SK-N-SH (cell line): ENCODE data around the gene MEIS2. TPM values are rescaled to one million over a fixed set of nuclear protein-coding genes. Genes with fewer than 3 reads are reported as not detected.
A peak's percentile ranks its signal among the peaks of the same experiment; 100 is the strongest.

Source experiments
- CTCF ChIA-PET: fragments of 300-600, 350-600 bp; formaldehyde crosslinking; extraction: SDS; loops from one replicate; lab custom pipeline; 2021; lab: Yijun Ruan, JAX
- POLR2A ChIA-PET: fragments of 350-600 bp; sonication (Branson Sonifier 250); formaldehyde crosslinking; extraction: SDS; loops from one replicate; lab custom pipeline; 2020; ENCODE audit warnings: antibody characterized with exemption, inconsistent platforms; lab: Yijun Ruan, JAX
- DNase-seq: peaks from one replicate; pipeline ENCODE4 v3.0.0; 2012
- H2AFZ ChIP-seq: fragments of 200-600 bp; sonication (generic); 2 replicates; pipeline ENCODE4 v1.8.1; 2016; ENCODE audit warnings: antibody characterized with exemption, mild to moderate bottlenecking, low read depth
- H3F3A ChIP-seq: fragments of 200-600 bp; sonication (generic); replicated peaks from 2 replicates; pipeline ENCODE3; 2016; ENCODE audit warnings: antibody characterized with exemption, mild to moderate bottlenecking; ENCODE audit not compliant: insufficient read depth
- H3K27ac ChIP-seq, 2 experiments: fragments of 200-500 bp in 1 of 2; fragments of 200-600 bp in 1 of 2; sonication (Bioruptor generic) in 1 of 2; sonication (generic), shearing (Covaris generic) in 1 of 2; 2 replicates each; pipeline versions ENCODE4 v1.5.1 to v1.6.1; 2014 to 2016; ENCODE audit warnings: low read depth in 2 of 2, inconsistent platforms in 1 of 2, low read length in 1 of 2, mild to moderate bottlenecking in 1 of 2, mixed read lengths in 1 of 2
- H3K27me3 ChIP-seq: fragments of 200-600 bp; sonication (generic), shearing (Covaris generic); 2 replicates; pipeline ENCODE4 v1.6.1; 2016; ENCODE audit warnings: mixed run types; ENCODE audit not compliant: insufficient read depth
- H3K36me3 ChIP-seq, 2 experiments: fragments of 200-500 bp in 1 of 2; fragments of 200-600 bp in 1 of 2; sonication (Bioruptor generic) in 1 of 2; sonication (generic) in 1 of 2; replicated peaks in 1 of 2; 2 replicates each; pipeline versions ENCODE3 to v1.5.1; 2014 to 2016; ENCODE audit warnings: low read length in 1 of 2, mild to moderate bottlenecking in 1 of 2; ENCODE audit not compliant: insufficient read depth in 2 of 2, control insufficient read depth in 1 of 2
- H3K4me1 ChIP-seq, 2 experiments: fragments of 200-500 bp in 1 of 2; fragments of 200-600 bp in 1 of 2; sonication (Bioruptor generic) in 1 of 2; sonication (generic), shearing (Covaris generic) in 1 of 2; 2 replicates each; pipeline versions ENCODE4 v1.5.1 to v1.6.1; 2014 to 2016; ENCODE audit warnings: low read depth in 1 of 2, low read length in 1 of 2, mixed run types in 1 of 2; ENCODE audit not compliant: insufficient read depth in 2 of 2, control insufficient read depth in 1 of 2
- H3K4me2 ChIP-seq: fragments of 200-600 bp; sonication (generic), shearing (Covaris generic); 2 replicates; pipeline ENCODE4 v1.6.1; 2017; ENCODE audit warnings: mixed run types
- H3K4me3 ChIP-seq, 2 experiments: fragments of 200-500 bp in 1 of 2; fragments of 200-600 bp in 1 of 2; sonication (Bioruptor generic) in 1 of 2; sonication (generic), shearing (Covaris generic) in 1 of 2; 2 replicates each; pipeline versions ENCODE4 v1.5.1 to v1.8.1; 2014 to 2016; ENCODE audit warnings: low read depth in 2 of 2, inconsistent platforms in 1 of 2, low read length in 1 of 2, mild to moderate bottlenecking in 1 of 2, mixed read lengths in 1 of 2, moderate library complexity in 1 of 2
- H3K79me2 ChIP-seq: fragments of 200-600 bp; sonication (generic); 2 replicates; pipeline ENCODE4 v1.8.1; 2017; ENCODE audit warnings: mild to moderate bottlenecking; ENCODE audit not compliant: insufficient read depth
- H3K9ac ChIP-seq: fragments of 200-600 bp; sonication (generic); 2 replicates; pipeline ENCODE4 v1.6.1; 2017; ENCODE audit warnings: mixed run types
- H3K9me2 ChIP-seq: fragments of 200-600 bp; sonication (generic); 2 replicates; pipeline ENCODE4 v1.6.1; 2017; ENCODE audit warnings: mixed run types
- H3K9me3 ChIP-seq: fragments of 200-600 bp; sonication (generic); 2 replicates; pipeline ENCODE4 v1.6.1; 2017; ENCODE audit warnings: mixed run types, mild to moderate bottlenecking, moderate library complexity
- H4K20me1 ChIP-seq: fragments of 200-600 bp; sonication (generic); 2 replicates; pipeline ENCODE4 v1.6.1; 2017; ENCODE audit warnings: mild to moderate bottlenecking, mixed run types; ENCODE audit not compliant: insufficient read depth
- EP300 ChIP-seq, 2 experiments: IDR thresholded peaks; 2 replicates each; pipeline versions ENCODE4 v1.4.0 to v1.6.1; 2012; ENCODE audit warnings: borderline replicate concordance in 1 of 2, low read depth in 1 of 2, low read length in 1 of 2
- FOSL2 ChIP-seq: IDR thresholded peaks from 2 replicates; pipeline ENCODE4 v1.4.0; 2012; ENCODE audit warnings: low read depth, mild to moderate bottlenecking, moderate library complexity, borderline replicate concordance
- FOXM1 ChIP-seq: IDR thresholded peaks from 2 replicates; pipeline ENCODE4 v1.4.0; 2012; ENCODE audit warnings: low read depth, mild to moderate bottlenecking
- JUND ChIP-seq: IDR thresholded peaks from 2 replicates; pipeline ENCODE4 v1.4.0; 2012
- MXI1 ChIP-seq: IDR thresholded peaks from 2 replicates; pipeline ENCODE4 v1.6.1; 2012; ENCODE audit warnings: mild to moderate bottlenecking, low read depth, low read length, improper control_type of control experiment
- POLR2AphosphoS5 ChIP-seq: IDR thresholded peaks from 2 replicates; pipeline ENCODE4 v1.6.1; 2012; ENCODE audit warnings: low read depth, low read length
- SIN3A ChIP-seq: IDR thresholded peaks from 2 replicates; pipeline ENCODE4 v1.6.1; 2012; ENCODE audit warnings: low read depth, mild to moderate bottlenecking, low read length, moderate library complexity, borderline replicate concordance
- SMC3 ChIP-seq: IDR thresholded peaks from 2 replicates; pipeline ENCODE4 v1.6.1; 2012; ENCODE audit warnings: low read depth, low read length, improper control_type of control experiment
- TAF1 ChIP-seq: IDR thresholded peaks from 2 replicates; pipeline ENCODE4 v1.6.1; 2012; ENCODE audit warnings: low read depth, mild to moderate bottlenecking, low read length, moderate library complexity, borderline replicate concordance
- TEAD4 ChIP-seq: IDR thresholded peaks from 2 replicates; pipeline ENCODE4 v1.4.0; 2012; ENCODE audit warnings: mild to moderate bottlenecking, borderline replicate concordance; ENCODE audit not compliant: insufficient read depth
- WGBS: methylation state at CpG from one replicate; pipeline ENCODE4 v1.1.6; 2017; ENCODE audit warnings: low lambda C conversion rate; 5-methylcytosine and 5-hydroxymethylcytosine counted together
- polyA plus RNA-seq, 3 experiments: library from polyadenylated mRNA; depleted of rRNA; stranded (reverse); fragments of >200 nt; gene quantifications; 2 replicates each; pipeline ENCODE4 v1.2.3, GENCODE V29; 2012
- TF ChIP-seq, protein P1 (sequence below): fragments of 150-350 bp; IDR thresholded peaks from 2 replicates; pipeline ENCODE4 v1.6.1; 2017; ENCODE audit warnings: antibody characterized with exemption, low read length, low read depth, borderline replicate concordance
- TF ChIP-seq, protein P2 (sequence below): IDR thresholded peaks from 2 replicates; pipeline ENCODE4; 2012

Gene MEIS2
- polyA plus RNA-seq, 1 of the 3 experiments (the other 2 are of a cell fraction): 146 TPM

DNA sequence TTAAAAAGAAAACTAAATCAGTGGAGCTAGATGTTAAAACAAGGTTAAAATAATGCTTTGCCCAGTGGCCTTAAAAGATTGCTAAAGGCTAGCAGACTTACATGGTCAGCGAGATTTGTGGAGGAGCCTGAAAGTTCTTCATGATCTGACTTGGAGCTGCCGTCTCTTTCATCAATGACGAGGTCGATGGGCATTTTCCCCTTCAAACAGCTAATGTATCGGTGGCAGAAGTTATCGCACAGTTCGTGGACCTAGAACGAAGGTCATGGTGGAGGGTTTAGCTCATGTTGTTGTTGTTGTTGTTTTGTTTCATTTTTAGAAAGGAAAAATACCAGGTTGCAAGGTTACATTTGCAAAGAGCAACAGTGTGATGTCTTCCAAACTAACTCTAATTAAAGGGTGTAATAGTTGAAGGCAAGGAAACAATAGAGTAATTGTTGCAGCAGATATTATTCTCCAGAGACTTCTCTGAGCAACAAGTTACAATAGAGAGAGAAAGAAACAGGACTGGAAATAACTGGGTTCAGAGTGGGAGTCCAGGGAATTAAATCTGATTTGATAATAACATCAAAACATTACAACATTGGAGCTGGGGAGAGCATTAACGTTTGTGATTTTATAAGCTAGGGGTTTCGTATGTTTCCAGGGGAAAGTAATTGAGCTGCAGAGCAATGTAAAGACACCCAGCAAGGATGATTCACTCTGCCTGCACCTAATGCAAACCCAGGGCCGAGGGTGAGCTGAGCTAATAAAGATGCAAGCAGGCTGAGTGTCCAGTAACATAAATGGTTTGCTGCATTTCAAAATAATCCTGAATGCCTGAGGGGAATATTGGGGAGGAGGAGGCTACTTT lies 6.6 kb downstream of the MEIS2 start:
- H3K4me3 ChIP-seq: peak overlapping the region; percentile 74 to 92
- H3F3A ChIP-seq: peaks cover 20% of the 10 kb centered on the region
- 8% methylated on average over 11 of the region's 11 CpGs for WGBS
- peak overlapping the region; percentile 98 for H3K9ac ChIP-seq
- peaks cover 25% of the 10 kb centered on the region; the same call in 1 of the 2 replicates for H4K20me1 ChIP-seq
- peaks cover 0 to 4% of the 10 kb centered on the region in 2 experiments; a peak in 2 of 4 replicates for H3K4me1 ChIP-seq
- H3K9me3 ChIP-seq: no peaks in the 10 kb centered on the region
- ChIA-PET CTCF (interaction anchor here (0.7 to 5.1 kb wide), 9 partner anchors 11 to 1805 kb away, joined by 3 to 38 read pairs (median 4); no protein-coding TSS in a partner anchor), POLR2A (interaction anchor here (1.0 to 3.1 kb wide), 6 partner anchors 8 to 17 kb away, joined by 3 to 16 read pairs (median 8); no protein-coding TSS in a partner anchor)
- peaks cover 58 to 86% of the 10 kb centered on the region in 2 experiments for H3K36me3 ChIP-seq
- peak overlapping the region; percentile 93 to 99 for H3K27ac ChIP-seq
- H3K4me2 ChIP-seq: peak overlapping the region; percentile 91
- no peaks in the 10 kb centered on the region for H3K27me3 ChIP-seq
- no peak overlapping the region for H2AFZ ChIP-seq
- TF ChIP-seq EP300 (IDR thresholded peaks at IDR 0.05; ENCODE audit: borderline replicate concordance in 1 of 2, low read depth in 1 of 2, low read length in 1 of 2): 0 out of 4 replicates have a peak, but pooled peaks of 1 of the 2 experiments have one; percentile 22
- 0 out of 2 replicates have a peak, but pooled peaks have one; percentile 12 for TF ChIP-seq MXI1
- peak; percentile 65 for TF ChIP-seq TAF1
- peak; percentile 61 for TF ChIP-seq JUND
- TF ChIP-seq POLR2AphosphoS5: peak; percentile 24; the same call in 1 of the 2 replicates
- peak; percentile 69 for TF ChIP-seq FOSL2
- TF ChIP-seq SMC3: no peak
- TF ChIP-seq, protein P1, sequence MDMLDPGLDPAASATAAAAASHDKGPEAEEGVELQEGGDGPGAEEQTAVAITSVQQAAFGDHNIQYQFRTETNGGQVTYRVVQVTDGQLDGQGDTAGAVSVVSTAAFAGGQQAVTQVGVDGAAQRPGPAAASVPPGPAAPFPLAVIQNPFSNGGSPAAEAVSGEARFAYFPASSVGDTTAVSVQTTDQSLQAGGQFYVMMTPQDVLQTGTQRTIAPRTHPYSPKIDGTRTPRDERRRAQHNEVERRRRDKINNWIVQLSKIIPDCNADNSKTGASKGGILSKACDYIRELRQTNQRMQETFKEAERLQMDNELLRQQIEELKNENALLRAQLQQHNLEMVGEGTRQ: no peak
- TF ChIP-seq TEAD4: no peak
- 0 out of 2 replicates have a peak, but pooled peaks have one; percentile 41 for TF ChIP-seq SIN3A
- TF ChIP-seq, protein P2, sequence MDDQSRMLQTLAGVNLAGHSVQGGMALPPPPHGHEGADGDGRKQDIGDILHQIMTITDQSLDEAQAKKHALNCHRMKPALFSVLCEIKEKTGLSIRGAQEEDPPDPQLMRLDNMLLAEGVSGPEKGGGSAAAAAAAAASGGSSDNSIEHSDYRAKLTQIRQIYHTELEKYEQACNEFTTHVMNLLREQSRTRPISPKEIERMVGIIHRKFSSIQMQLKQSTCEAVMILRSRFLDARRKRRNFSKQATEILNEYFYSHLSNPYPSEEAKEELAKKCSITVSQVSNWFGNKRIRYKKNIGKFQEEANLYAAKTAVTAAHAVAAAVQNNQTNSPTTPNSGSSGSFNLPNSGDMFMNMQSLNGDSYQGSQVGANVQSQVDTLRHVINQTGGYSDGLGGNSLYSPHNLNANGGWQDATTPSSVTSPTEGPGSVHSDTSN: peak; percentile 32; the same call in 1 of the 2 replicates
- no peak for TF ChIP-seq FOXM1
- no peak for DNase-seq
- H3K79me2 ChIP-seq: peaks cover 98% of the 10 kb centered on the region
- no peaks in the 10 kb centered on the region for H3K9me2 ChIP-seq
